GM21390 (cell line): Measurements from ENCODE around the gene QRICH1.

Source experiments
- ATAC-seq: cut with Tn5 transposase; IDR thresholded peaks from one replicate; pipeline ENCODE4 v1.9.1; 2021; ENCODE audit not compliant: unreplicated experiment

The QRICH1 gene

GRCh38 chr3:49001155-49001554 is 92.7 kb downstream of the QRICH1 start:
- ATAC-seq = no peak

- no peak for ATAC-seq
These were observed 94.6 kb downstream of the QRICH1 start for GRCh38 chr3:48999085-48999858.

GRCh38 chr3:48997714-48998637 is 95.9 kb downstream of the QRICH1 start:
- no peak for ATAC-seq

GRCh38 chr3:48997102-48997635 is 96.7 kb downstream of the QRICH1 start:
- no peak for ATAC-seq

- ATAC-seq = no peak
These were observed 97.2 kb downstream of the QRICH1 start for GRCh38 chr3:48996640-48997039.

- ATAC-seq = no peak
These were observed 100.0 kb downstream of the QRICH1 start for GRCh38 chr3:48993834-48994233.

GRCh38 chr3:48991851-48992545 is 101.9 kb downstream of the QRICH1 start:
- ATAC-seq = no peak

- ATAC-seq = no peak
These were observed 103.0 kb downstream of the QRICH1 start for GRCh38 chr3:48990636-48991469.

GRCh38 chr3:48989796-48990635 is 103.9 kb downstream of the QRICH1 start, which contains the start of gene P4HTM:
Gene P4HTM (plus strand): TSS chr3:48990241. CDS start chr3:48990257, 16 bp downstream.
- ATAC-seq = peak; percentile 48

GRCh38 chr3:48989126-48989795 is 104.6 kb downstream of the QRICH1 start:
- peak; percentile 3 for ATAC-seq

- no peak for ATAC-seq
These were observed 108.0 kb downstream of the QRICH1 start for GRCh38 chr3:48985831-48986376.

GRCh38 chr3:48984663-48985062 is 109.2 kb downstream of the QRICH1 start:
- no peak for ATAC-seq

- ATAC-seq = no peak
These were observed 110.8 kb downstream of the QRICH1 start for GRCh38 chr3:48983096-48983495.

- ATAC-seq = no peak
These were observed 111.2 kb downstream of the QRICH1 start for GRCh38 chr3:48982686-48983085.

- ATAC-seq = no peak
These were observed 111.9 kb downstream of the QRICH1 start for GRCh38 chr3:48982016-48982415.

GRCh38 chr3:48980295-48980694 is 113.6 kb downstream of the QRICH1 start:
- ATAC-seq = no peak
